SU-DHL-6 (cell line): Measurements from ENCODE around the gene MDK.

Source experiments
- H2AFZ ChIP-seq: fragments of 200-600 bp; sonication (generic); 2 replicates; pipeline ENCODE4 v1.6.1; 2014; ENCODE audit warnings: low read depth, mild to moderate bottlenecking, moderate library complexity, mixed read lengths, antibody characterized with exemption, low read length; ENCODE audit not compliant: severe bottlenecking
- H3F3A ChIP-seq: fragments of 200-600 bp; shearing (Covaris generic); 2 replicates; pipeline ENCODE4 v1.6.0; 2016; ENCODE audit warnings: antibody characterized with exemption, mild to moderate bottlenecking; ENCODE audit not compliant: insufficient read depth
- H3K27ac ChIP-seq: fragments of 200-600 bp; sonication (generic); 2 replicates; pipeline ENCODE4 v1.5.1; 2016; ENCODE audit warnings: low read depth, mild to moderate bottlenecking, low read length, moderate library complexity, mixed read lengths
- H3K27me3 ChIP-seq: fragments of 200-600 bp; sonication (generic), shearing (Covaris generic); 2 replicates; pipeline ENCODE4 v1.6.0; 2014; ENCODE audit warnings: mild to moderate bottlenecking, low read length
- H3K36me3 ChIP-seq: fragments of 200-600 bp; sonication (generic); 2 replicates; pipeline ENCODE4 v1.6.1; 2014; ENCODE audit warnings: mild to moderate bottlenecking, low read length, mixed read lengths
- H3K4me2 ChIP-seq: fragments of 300-600, 200-600 bp; shearing (Covaris generic), sonication (generic); 2 replicates; pipeline ENCODE4 v1.6.0; 2014; ENCODE audit warnings: low read length, low read depth, mild to moderate bottlenecking; ENCODE audit not compliant: poor library complexity, severe bottlenecking
- H3K4me3 ChIP-seq: fragments of 200-600 bp; sonication (generic); 2 replicates; pipeline ENCODE4 v1.5.1; 2014; ENCODE audit warnings: antibody characterized with exemption, low read length, mild to moderate bottlenecking, mixed read lengths; ENCODE audit not compliant: insufficient read depth, poor library complexity, severe bottlenecking
- H3K79me2 ChIP-seq: fragments of 200-600 bp; sonication (generic); 2 replicates; pipeline ENCODE4 v1.6.1; 2014; ENCODE audit warnings: mild to moderate bottlenecking, low read length, moderate library complexity; ENCODE audit not compliant: insufficient read depth
- H3K9ac ChIP-seq: fragments of 200-600 bp; sonication (generic); 2 replicates; pipeline ENCODE4 v1.7.0; 2014; ENCODE audit warnings: mild to moderate bottlenecking, low read length
- H3K9me2 ChIP-seq: fragments of 200-600 bp; sonication (generic); replicated peaks from 2 replicates; pipeline ENCODE4 v1.6.1; 2014; ENCODE audit warnings: low read length; ENCODE audit not compliant: insufficient read depth
- H3K9me3 ChIP-seq: fragments of 200-600 bp; sonication (generic); 2 replicates; pipeline ENCODE4 v1.6.1; 2014; ENCODE audit warnings: low read length, mixed read lengths; ENCODE audit not compliant: insufficient read depth
- H4K20me1 ChIP-seq: fragments of 200-600 bp; sonication (generic); 2 replicates; pipeline ENCODE4 v1.6.1; 2014; ENCODE audit warnings: low read depth, mild to moderate bottlenecking, antibody characterized with exemption, low read length, moderate library complexity, mixed read lengths
- CTCF ChIP-seq: fragments of 200-600 bp; sonication (generic); IDR thresholded peaks from one replicate; pipeline ENCODE4 v1.5.1; 2017; ENCODE audit warnings: antibody characterized with exemption, mild to moderate bottlenecking, low read length, moderate library complexity; ENCODE audit not compliant: insufficient read depth, poor library complexity, severe bottlenecking
- EZH2phosphoT487 ChIP-seq: fragments of 200-600 bp; sonication (generic), shearing (Covaris generic); conservative IDR thresholded peaks from 2 replicates; pipeline ENCODE4 v1.6.1; 2018; ENCODE audit warnings: mild to moderate bottlenecking, antibody characterized with exemption, low read length, moderate library complexity, mixed read lengths

MDK gene

GRCh38 chr11:46338636-46338987 lies 42.9 kb upstream of the MDK start:
- no peaks in the 10 kb centered on the region for H4K20me1 ChIP-seq
- no peak overlapping the region for H3K4me3 ChIP-seq
- no peaks in the 10 kb centered on the region for H3K9me3 ChIP-seq
- TF ChIP-seq EZH2phosphoT487 (no peak), CTCF (no peak)
- no peaks in the 10 kb centered on the region for H3K9me2 ChIP-seq
- no peaks in the 10 kb centered on the region for H3K79me2 ChIP-seq
- H3K4me2 ChIP-seq: no peak overlapping the region
- H3K36me3 ChIP-seq: no peaks in the 10 kb centered on the region
- no peak overlapping the region for H3K9ac ChIP-seq
- no peaks in the 10 kb centered on the region for H3K27me3 ChIP-seq
- no peak overlapping the region for H2AFZ ChIP-seq
- no peak overlapping the region for H3K27ac ChIP-seq
- H3F3A ChIP-seq: no peaks in the 10 kb centered on the region

GRCh38 chr11:46338988-46339666 lies 42.3 kb upstream of the MDK start:
- no peak overlapping the region for H3K27ac ChIP-seq

GRCh38 chr11:46339816-46340215 lies 41.7 kb upstream of the MDK start:
- no peak overlapping the region for H2AFZ ChIP-seq
- no peak overlapping the region for H3K9ac ChIP-seq
- no peak overlapping the region for H3K4me3 ChIP-seq
- no peak overlapping the region for H3K27ac ChIP-seq
- no peaks in the 10 kb centered on the region for H3K9me2 ChIP-seq
- no peaks in the 10 kb centered on the region for H3K36me3 ChIP-seq
- H3F3A ChIP-seq: no peaks in the 10 kb centered on the region
- no peaks in the 10 kb centered on the region for H3K27me3 ChIP-seq
- H3K9me3 ChIP-seq: no peaks in the 10 kb centered on the region
- H3K4me2 ChIP-seq: no peak overlapping the region
- TF ChIP-seq CTCF: no peak
- no peak for TF ChIP-seq EZH2phosphoT487
- no peaks in the 10 kb centered on the region for H4K20me1 ChIP-seq
- no peaks in the 10 kb centered on the region for H3K79me2 ChIP-seq

More at GRCh38 chr11:46338988-46339666, 42.3 kb upstream of the MDK start:
- Histone ChIP-seq H3F3A (no peaks in the 10 kb centered on the region), H3K4me3 (no peak overlapping the region), H3K36me3 (no peaks in the 10 kb centered on the region), H3K9me3 (no peaks in the 10 kb centered on the region), H4K20me1 (no peaks in the 10 kb centered on the region), H3K79me2 (no peaks in the 10 kb centered on the region), H3K4me2 (no peak overlapping the region), H2AFZ (no peak overlapping the region), H3K9me2 (no peaks in the 10 kb centered on the region), H3K9ac (no peak overlapping the region), H3K27me3 (no peaks in the 10 kb centered on the region)
- TF ChIP-seq CTCF (no peak), EZH2phosphoT487 (no peak)
